Urothelium cell line (cell line): ENCODE measurements around the gene TMEM120A.
"Not testable (repeated sequence)": the region's sequence is repeated elsewhere in the genome, so short reads cannot be mapped to it uniquely, and the experiment has no call there.

Experiments
- DNase-seq: peaks from one replicate; pipeline ENCODE4 v3.0.0; 2011; ENCODE audit warnings: low spot score, mixed read lengths
- FAIRE-seq: peaks from 2 replicates; lab custom pipeline; 2011; peaks lifted over from hg19 to GRCh38; lab: Jason Lieb, UNC

Gene TMEM120A

DNA sequence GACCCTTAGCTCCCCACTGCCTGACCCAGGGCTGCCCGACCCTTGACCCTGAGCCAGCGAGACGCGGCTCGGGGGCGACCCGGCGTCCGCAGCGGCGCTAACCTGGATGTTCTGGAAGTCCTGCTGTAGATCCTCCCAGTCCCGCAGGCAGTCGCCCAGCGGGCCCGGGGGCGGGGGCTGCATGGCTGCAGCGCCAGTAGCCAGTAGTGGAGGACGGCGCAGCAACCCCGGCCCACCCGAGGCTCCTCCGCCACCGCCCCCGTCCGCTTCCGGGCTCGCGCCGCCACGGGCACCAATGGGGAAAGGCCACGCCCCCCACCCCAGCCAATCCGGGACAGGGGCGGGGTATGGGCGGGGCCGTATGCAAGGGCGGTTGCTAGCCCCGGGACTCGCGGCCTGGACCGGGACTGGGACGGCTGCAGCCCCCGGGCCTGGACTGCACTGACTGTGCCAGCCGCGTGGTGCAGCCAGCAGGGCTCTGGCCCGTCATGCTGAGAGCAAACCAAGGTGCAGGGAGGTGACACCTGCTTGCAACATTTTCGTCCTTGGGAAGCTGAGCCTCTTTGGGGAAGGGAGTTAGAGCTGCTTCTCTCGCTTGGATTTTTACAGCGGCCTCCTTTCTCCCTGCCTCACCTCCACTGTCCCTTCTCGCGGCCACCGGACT, at the start of gene TMEM120A:
Gene TMEM120A (minus strand): TSS at position 208 of the 664 bp plus-strand sequence. CDS start 25 bp downstream, at position 183.
- FAIRE-seq (peak; percentile 80), DNase-seq (peak; percentile 100)

DNA sequence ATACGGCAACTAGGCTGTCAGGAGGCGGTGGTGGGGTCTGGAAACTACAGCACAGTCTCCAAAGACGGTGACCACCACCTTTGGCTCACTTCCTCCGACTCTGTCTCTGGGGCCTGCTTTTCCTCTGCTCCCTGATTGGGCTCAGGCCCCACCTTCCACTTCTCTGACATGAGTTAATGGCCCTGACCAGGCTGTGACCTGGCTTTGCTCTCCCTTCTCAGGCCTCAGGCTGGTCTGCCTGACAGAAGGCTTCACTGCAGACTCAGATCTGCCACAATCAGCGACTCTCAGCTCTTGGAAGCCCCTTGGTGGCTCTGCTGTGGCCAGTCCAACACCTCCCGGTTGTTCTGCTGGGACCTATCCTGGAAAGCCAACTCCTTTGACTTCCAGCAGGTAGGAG, 45.7 kb upstream of the TMEM120A start:
- DNase-seq: no peak
- no peak for FAIRE-seq

GRCh38 chr7:76037310-76037709, 42.9 kb upstream of the TMEM120A start:
- no peak for FAIRE-seq
- DNase-seq: no peak

- no peak for FAIRE-seq
- no peak for DNase-seq
These were observed 37.6 kb upstream of the TMEM120A start for GRCh38 chr7:76031964-76032363.

GRCh38 chr7:76029682-76030081, 35.3 kb upstream of the TMEM120A start:
- not testable (repeated sequence) for FAIRE-seq, DNase-seq

DNA sequence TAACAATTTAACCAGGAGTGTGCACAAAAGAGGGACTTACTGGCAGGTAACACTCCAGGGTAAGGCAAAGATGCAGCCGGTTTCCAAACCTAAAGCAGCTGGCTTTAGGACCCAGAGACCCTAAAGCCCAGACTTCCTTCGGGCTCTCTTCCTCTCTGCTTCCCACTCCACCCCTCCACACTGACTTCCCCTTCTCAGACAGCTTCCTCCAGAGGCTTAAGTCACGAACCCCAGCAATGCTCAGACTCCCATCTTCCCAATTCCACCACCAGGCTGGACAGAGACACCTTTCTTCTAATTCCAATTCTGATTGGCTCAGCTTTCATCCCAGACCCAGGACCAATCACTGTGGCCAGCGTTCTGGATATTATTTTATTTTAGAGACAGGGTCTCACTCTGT, 28.6 kb upstream of the TMEM120A start:
- DNase-seq: no peak
- FAIRE-seq: no peak

- DNase-seq (no peak), FAIRE-seq (no peak)
These were observed 27.8 kb upstream of the TMEM120A start for GRCh38 chr7:76022026-76022780.

- no peak for FAIRE-seq
- peak; percentile 83 for DNase-seq
These were observed 25.8 kb upstream of the TMEM120A start for GRCh38 chr7:76020031-76020714.

GRCh38 chr7:76018520-76018919, 24.1 kb upstream of the TMEM120A start:
- DNase-seq, FAIRE-seq: not testable (repeated sequence)

- FAIRE-seq: no peak
- no peak for DNase-seq
These were observed 22.0 kb upstream of the TMEM120A start for GRCh38 chr7:76016191-76016947.

DNA sequence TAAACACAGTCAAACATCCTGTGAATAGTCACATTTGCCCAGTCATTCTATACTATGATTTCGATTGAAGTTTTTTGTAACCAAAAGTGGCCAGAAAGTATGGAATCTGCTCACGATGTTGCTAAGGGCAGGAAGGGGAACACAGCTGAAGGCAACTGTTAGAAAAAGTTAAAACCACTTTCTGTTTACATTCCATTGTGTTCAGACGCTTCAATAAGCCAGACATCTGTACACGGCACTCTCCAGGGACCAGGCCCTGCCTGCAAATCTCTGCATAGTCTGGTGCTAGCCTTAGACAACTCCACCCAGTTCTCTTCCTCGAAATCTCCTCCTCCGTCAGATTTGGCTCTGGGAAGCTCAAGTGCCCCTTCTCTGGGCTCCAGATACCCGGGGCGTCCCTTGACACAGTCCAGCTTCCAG, 17.1 kb upstream of the TMEM120A start:
- no peak for FAIRE-seq
- DNase-seq: no peak

DNA sequence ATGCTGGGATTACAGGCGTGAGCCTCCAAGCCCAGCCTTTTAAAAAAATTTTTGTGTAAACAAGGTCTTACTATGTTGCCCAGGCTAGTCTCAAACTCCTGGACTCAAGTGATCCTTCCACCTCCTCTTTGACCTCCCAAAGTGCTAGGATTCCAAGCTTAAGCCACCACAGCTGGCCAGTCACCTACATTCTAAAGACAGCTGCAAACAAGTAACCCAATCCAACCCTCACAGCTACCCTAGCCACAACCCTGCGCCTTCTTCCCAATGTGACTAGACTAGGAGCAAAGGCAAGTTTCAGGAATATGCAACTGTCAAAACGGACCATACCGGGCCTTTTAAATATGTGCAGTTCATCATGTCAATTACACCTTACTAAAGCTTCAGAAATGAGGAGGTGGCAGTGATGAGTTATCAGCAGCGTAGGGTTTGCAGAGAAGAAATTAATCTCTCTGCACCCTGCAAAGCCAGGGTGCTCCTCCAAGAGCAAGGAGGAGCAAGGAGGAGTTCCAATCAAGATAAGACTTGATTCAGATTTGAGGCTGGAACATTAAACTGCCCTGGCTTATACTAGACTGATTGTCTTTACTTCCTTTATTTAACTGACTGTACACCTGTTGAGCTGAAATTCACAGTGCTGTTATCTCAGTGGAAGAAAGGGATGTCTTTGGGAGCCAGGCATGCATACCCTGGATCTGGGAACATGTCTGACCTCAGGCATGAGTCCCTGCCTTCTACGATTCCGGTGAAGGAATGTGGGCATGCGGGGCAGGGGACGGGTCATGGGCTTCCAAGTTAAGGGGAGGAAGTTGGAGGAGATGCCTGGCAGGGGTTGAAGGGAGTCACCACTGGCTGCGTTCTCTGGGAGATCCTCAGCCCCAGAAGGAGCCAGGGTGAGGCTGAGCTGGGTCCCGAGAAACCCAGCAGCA, 15.5 kb upstream of the TMEM120A start:
- no peak for DNase-seq
- no peak for FAIRE-seq

DNA sequence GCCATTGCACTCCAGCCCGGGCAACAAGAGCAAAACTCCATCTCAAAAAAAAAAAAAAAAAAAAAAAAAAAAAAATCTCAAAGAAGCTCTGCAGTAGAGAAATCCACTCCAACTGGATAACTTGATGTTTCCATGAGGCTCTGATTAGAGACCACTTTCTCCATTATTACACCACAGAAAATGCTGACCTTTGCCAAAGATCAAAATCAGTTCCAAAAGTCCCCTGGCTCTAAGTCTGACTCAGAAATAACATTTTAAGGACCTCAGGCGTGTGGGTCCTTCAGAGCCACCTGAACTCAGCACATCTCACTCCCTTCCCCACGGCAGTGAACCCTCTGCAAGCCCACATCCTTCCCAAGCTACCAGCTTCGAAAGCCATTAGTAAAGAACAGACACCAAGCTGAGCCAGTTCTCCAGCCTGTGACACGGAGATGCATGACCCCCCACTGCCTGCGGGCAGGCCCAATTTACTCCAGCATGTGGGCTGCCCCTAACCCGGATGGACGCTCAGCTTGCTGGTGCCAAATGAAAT, 13.8 kb upstream of the TMEM120A start:
- DNase-seq (no peak), FAIRE-seq (no peak)

DNA sequence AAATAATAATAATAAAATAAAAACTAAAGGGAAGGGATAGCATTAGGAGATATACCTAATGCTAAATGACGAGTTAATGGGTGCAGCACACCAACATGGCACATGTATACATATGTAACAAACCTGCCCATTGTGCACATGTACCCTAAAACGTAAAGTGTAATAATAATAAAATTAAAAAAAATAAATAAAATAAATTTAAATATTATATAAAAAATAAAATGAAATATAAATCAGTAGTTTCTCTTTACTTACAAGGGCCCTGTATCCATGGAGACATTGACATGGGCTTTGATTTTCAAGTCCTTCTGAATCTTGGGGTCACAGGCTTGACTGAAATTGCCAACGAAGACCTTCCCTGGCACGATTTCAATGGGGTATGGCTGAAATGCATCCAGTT, 10.6 kb upstream of the TMEM120A start:
- DNase-seq, FAIRE-seq: not testable (repeated sequence)

DNA sequence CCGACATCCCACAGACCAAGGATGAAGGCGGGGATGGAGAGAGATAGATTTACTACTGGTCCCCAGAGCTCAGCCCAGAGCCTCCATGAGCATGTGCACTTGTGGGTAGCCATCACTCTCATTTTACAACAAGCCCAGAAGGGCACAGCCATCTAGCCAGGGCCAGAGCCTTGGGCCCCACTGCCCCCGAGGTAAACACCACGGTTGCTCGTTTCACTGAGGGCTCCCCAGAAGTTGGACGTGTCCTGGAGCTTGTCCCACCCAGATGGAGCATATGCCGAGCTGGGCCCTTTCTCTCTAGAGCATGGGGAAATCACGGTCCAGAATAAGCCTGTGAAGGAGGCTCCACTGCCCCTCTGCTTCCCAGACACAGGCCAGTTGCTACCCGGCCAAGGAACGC, 9.0 kb upstream of the TMEM120A start:
- no peak for DNase-seq
- FAIRE-seq: no peak

- FAIRE-seq (no peak), DNase-seq (no peak)
These were observed 8.4 kb upstream of the TMEM120A start for GRCh38 chr7:76002822-76003221.

DNA sequence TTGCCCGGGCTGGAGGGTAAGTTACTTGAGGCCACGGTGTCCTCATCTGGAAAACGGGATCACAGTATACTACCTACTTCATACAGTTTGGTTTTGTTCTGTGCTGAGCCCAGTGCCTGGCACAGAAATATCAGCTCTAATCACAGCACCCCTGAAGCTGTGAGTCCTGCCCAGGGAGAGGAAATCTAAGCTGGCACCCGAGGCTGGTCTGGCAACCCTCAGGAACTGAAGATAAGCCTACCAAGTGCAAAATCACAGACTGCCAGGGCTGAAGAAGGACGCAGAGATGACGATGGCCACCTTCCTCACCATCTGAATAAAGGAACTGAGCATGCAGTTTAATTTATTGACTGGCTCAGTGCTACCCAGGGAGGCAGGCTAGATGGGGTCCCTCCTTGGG, 7.7 kb upstream of the TMEM120A start:
- no peak for FAIRE-seq
- DNase-seq: no peak

- FAIRE-seq (no peak), DNase-seq (no peak)
These were observed 6.2 kb upstream of the TMEM120A start for GRCh38 chr7:76000566-76000965.

- DNase-seq: no peak
- FAIRE-seq: no peak
These were observed 3.6 kb upstream of the TMEM120A start for GRCh38 chr7:75998038-75998437.

DNA sequence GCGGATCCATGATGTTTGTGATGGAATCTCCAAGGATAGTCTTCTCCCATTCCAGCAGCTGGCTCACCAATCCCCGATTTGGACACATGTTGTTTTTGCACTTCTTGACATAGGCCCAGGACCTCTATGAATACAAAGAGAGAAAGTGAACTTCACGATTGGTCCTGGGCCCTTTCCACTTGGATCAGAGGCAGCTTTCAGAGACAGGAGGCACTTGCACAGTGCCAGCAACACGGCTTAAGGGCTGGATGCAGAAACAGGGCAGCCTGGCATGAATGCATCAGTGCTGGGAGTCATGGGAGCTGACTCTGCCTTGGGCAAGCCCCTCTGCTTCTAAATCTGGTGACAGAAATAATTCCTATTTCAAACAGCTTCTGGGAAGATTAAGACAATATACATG, 2.1 kb upstream of the TMEM120A start:
- FAIRE-seq (no peak), DNase-seq (no peak)
